Stimulated activated naive CD8-positive, alpha-beta T cell treated with anti-CD3 and anti-CD28 coated beads, Interleukin-15, Interleukin-2, amounts not matched to agents 100 U/mL and 50 U/mL, for 24 hours (primary cell): ENCODE data around the gene SCFD1.
"Not testable (repeated sequence)": the region's sequence is repeated elsewhere in the genome, so short reads cannot be mapped to it uniquely, and the experiment has no call there.

ENCODE experiments used
- ATAC-seq: fragments of 150-1000 bp; cut with Tn5 transposase; one replicate; pipeline ENCODE4 v1.10.0; 2021
- DNase-seq: peaks from one replicate; pipeline ENCODE4 v3.0.0; 2021

The SCFD1 gene

DNA sequence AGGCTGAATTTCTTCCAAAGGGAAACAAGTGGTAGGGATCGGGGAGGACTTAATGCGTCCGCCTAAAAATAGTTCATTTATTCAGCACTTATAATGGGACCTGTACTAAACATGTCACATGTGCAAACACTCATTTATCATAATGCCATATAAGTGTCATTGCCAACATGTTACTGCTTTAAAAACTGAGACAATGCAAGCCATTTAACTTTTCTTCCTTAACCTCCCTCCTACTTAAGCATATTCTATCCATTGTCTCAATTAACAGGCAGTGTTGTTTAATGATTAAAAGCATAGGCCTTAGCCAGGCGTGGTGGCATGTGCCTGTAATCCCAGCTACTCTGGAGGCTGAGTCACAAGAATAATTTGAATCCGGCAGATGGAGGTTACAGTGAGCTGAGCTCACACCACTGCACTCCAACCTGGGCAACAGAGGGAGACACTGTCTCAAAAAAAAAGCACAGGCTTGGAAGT lies 13.5 kb upstream of the SCFD1 start:
- DNase-seq (no peak), ATAC-seq (no peak)

DNA sequence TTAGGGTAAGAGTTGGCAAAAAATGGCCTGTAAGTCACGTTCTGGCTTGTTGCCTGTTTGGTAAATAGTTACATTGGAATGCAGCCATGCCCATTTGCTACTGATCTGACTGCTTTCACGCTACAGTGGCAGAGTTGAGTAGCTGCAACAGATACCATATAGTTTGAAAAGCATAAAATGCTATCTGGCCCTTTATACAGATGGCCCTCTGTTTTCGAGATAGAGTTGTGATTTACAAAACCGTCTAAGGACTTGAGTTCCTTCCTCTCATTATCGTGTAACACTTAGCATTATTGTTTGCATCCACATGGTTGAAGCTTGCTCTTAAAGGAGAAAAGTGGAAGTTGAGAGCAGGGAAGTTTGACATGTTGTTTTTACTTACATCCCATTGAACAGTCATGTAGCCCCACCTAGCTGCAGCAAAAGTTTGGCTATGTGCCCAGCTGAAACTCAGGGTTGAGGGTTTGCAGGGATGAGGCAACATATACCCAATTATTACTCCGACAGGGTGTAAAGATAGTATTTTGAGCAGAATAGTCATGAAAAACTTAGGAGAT lies 11.3 kb upstream of the SCFD1 start:
- ATAC-seq (no peak), DNase-seq (no peak)

DNA sequence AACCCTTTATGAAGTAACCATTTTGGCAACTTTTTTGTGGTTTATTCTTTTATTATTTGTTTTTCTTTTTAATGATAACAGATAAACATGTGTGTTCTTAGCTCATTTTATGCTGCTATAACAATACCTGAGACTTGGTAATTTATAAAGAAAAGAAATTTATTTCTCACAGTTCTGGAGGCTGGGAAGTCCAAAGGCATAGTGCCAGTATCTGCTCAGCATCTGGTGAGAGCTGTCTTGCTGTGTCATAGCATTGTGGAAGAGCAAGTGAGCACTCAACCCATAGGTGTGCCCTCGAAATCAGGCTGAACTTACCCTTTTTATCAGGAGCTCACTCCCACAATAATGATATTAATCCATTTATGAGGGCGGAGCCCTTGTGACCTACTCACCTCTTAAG lies 8.0 kb upstream of the SCFD1 start:
- ATAC-seq (no peak), DNase-seq (no peak)

DNA sequence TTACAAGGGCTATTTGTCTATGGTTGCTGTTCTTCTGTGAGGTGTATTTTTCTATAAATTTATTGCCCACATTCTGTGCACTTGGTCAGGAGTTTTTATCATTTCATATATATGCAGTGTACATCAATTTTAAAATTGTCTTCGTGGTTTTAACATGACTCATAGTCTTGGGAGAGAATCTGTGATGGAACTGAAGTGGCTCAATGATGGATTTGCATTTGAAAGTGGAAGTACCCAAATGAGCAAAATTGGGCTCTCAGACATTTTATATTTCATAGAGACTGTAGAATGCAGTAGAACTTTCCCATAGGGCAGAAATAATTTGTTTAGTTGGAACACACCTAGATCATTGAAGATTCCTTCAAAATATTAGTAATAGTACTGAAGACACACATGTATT lies 1.9 kb upstream of the SCFD1 start:
- DNase-seq = no peak
- ATAC-seq = peak; percentile 24

DNA sequence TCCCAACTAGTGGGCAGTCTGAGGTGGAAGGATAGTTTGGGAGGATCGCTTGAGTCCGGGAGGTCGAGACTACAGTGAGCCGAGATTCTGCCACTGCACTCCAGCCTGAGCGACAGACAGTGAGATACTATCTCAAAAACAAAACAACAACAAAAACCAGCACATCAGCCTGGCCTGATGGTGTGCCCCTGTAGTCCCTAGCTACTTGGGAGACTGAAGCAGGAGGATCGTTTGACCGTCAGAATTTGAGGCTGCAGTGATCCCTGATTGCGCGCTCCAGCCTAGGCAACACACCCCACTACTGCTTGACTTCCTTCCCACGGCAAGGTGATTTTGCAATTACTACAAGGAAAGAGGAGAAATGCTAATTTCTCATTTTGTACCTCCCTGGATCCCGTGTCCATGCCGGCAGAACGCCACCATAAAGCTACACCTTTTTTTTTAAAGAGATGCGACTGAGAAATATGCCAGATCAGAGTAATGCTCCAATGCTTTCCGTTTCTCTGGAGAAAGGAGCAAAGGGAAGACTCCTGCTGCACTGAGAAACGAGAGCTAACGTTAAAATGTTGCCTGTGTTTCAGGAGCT lies 672 bp upstream of the SCFD1 start:
- peak; percentile 16 for DNase-seq
- no peak for ATAC-seq

DNA sequence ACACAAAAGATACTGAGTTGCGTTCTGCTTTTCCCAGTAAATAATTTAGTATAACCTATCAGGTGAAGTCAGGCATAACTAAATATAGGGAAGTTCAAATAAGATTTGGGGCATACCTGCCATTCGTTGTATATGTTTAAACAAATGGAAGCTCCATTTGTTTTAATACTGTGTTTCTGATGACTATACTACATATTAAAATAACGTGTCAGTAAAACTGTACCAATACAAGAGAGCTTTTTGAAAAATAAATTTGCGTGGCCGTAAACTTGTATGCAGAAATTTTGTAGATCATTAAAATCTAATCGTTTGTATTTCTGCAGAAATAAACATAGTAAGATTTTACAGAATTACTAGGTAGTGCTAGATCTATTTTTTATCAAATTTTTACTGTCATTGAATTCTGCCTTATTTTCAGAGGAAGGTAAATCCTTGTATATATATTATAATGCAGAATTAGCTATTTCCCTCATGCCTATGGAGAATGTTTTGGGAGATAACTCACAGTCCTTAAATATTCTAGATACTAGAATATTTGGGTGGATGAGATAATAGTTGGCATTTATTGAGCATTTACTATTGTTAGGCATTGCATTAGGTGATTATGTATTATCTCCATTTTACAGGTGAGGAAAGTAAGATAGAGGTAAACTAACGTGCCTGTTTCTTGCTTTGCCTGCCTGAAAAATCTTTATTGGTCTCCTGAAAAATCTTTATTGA lies 1.5 kb downstream of the SCFD1 start:
- no peak for DNase-seq
- no peak for ATAC-seq

DNA sequence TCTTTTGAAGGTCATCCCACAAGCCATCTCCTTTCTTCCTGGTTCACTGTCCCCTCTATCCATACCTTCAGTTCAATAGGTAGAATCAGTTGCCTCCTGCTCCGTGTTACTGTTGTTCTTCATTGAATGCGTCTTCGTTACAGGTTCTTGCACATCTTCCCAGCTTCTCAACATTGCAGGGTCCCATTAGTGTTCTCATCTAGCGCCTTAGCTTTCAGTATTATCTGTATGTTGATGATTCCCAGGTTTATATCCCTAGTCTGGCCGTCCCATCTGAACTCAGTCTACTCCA lies 2.0 kb downstream of the SCFD1 start:
- DNase-seq (no peak), ATAC-seq (no peak)

DNA sequence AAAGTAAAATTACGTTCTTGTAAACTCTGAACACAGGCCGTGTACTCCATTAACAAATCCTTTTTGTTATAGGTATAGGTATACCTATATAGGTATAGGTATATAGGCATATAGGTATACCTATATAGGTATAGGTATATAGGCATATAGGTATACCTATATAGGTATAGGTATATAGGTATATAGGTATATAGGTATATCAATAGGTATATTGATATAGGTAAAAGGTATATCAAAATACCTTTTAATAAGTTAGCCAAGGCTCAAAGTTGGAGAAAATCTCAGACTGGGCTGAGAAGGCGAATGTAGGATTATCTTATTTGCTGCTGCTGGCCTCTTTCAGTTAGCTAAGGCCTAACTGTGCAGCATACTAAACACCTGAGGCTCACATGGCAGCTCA lies 3.4 kb downstream of the SCFD1 start:
- no peak for ATAC-seq
- DNase-seq = no peak

DNA sequence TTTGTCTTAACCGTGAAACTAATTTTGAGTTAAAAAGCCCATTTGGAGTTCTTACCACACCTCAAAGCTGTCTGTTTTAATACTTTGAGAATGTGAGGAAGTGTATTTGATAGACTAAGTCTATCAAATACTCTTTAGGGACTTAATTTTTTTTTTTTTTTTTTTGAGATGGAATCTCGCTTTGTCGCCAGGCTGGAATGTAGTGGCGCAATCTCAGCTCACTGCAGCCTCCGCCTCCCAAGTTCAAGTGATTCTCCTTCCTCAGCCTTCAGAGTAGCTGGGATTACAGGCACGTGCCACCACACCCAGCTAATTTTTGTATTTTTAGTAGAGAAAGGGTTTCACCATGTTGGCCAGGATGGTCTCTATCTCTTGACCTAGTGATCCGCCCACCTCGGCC lies 7.3 kb downstream of the SCFD1 start:
- ATAC-seq, DNase-seq: not testable (repeated sequence)

DNA sequence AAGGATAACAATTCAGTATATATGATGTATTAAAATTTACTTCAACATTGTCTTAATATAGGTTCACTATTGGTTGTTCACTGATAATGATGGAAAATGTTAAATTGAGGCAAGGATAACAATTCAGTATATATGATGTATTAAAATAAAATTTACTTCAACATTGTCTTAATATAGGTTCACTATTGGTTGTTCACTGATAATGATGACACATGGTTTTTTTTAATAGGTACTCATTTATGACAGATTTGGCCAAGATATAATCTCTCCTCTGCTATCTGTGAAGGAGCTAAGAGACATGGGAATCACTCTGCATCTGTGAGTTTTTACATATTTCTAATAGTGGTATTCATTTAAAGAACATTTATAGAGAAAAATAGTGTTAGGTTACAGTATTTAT lies 8.1 kb downstream of the SCFD1 start:
- DNase-seq (no peak), ATAC-seq (no peak)

DNA sequence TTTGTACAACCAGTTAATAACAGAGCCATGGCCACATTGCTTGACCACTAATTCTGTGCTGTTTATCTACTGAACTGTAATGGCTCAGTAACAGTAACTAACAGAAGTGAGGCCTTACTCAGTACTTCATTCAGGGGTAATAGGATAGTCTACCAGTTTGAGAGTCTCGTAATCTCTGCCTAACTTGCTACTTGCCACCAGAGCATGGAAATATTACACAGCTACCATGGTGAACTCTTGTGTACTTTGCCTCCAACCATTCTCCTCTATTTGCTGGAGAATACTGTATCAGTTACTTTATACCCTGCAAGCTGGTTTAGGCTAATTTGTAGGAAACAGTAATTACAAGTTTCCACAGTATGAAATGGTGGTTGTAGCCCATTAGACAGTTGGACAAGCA lies 10.6 kb downstream of the SCFD1 start:
- DNase-seq (no peak), ATAC-seq (no peak)

DNA sequence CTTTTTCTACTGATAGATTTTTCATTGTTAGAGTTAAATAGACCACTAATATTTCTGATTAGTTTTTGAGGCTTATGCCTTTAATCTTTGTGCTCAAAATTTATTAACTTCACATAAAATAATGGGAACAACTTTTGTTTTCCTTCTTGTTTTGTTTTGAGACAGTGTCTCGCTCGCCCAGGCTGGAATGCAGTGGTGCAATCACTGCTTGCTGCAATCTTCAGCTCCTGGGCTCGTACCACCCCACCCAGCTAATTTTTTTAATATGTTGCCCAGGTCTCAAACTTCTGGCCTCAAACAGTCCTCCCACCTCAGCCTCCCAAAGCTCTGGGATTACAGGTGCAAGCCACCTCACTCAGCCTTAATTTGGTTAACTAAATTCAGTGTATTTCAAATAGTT lies 16.8 kb downstream of the SCFD1 start:
- no peak for DNase-seq

DNA sequence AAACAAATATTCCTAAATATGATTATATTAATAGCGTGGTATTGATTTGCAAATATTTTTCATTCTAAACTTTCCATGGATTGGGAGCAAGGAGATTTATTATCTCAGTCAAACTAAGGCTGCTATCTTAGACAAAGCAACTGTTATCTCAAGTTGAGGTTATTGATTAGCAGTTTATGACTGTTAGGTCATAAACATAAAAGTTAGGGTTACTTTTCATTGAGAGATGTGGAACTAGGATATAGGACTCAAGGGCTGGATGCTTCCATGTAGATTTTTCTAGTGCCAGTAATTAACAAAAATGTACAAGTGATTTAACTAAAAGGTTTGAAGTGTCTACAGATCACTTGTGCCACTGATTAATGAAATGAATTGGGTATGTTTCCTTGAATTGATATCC lies 19.1 kb downstream of the SCFD1 start:
- no peak for ATAC-seq
- DNase-seq = no peak

More for the DNA sequence above, 16.8 kb downstream of the SCFD1 start:
- no peak for ATAC-seq

DNA sequence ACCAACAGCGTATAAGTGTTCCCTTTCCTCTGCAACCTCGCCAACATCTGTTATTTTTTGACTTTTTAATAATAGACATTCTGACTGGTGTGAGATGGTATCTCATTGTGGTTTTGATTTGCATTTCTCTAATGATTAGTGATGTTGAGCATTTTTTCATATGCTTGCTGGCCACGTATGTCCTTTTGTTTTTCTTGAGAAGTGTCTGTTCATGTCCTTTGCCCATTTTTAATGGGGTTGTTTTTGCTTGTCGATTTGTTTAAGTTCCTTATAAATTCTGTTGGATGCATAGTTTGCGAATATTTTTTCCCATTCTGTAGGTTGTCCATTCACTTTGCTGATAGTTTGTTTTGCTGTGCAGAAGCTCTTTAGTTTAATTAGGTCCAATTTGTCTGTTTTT lies 22.3 kb downstream of the SCFD1 start:
- ATAC-seq, DNase-seq: not testable (repeated sequence)

DNA sequence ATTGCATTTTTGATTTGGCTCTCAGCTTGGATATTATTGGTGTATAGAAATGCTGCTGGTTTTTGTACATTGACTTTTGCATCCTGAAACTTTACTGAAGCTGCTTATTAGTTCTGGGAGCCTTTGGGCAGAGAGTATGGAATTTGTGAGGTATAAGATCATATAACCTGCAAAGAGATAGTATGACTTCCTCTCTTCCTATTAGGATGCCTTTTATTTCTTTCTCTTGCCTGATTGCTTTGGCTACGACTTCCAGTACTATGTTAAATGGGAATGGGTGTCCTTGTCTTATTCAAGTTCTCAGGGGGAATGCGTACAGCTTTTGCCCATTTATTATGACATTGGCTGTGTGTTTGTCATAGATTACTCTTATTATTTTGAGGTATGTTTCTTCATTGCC lies 23.5 kb downstream of the SCFD1 start:
- DNase-seq (no peak), ATAC-seq (no peak)

DNA sequence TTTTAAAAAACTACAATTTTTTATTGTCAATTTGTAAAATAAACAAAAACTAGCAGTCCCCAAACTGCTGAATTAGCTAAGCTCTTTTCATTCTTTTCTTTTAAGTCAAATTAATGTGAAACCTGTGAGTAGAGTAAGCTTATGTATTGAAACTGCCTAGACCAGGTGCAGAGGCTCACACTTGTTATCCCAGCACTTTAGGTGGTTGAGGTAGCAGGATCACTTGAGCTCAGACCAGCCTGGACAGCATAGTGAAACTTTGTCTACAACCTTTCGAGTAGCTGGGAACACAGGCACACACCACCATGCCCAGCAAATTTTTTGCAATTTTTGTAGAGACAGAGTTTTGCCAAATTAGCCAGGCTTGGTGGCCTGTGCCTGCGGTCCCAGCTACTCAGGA lies 26.4 kb downstream of the SCFD1 start:
- DNase-seq (no peak), ATAC-seq (no peak)

DNA sequence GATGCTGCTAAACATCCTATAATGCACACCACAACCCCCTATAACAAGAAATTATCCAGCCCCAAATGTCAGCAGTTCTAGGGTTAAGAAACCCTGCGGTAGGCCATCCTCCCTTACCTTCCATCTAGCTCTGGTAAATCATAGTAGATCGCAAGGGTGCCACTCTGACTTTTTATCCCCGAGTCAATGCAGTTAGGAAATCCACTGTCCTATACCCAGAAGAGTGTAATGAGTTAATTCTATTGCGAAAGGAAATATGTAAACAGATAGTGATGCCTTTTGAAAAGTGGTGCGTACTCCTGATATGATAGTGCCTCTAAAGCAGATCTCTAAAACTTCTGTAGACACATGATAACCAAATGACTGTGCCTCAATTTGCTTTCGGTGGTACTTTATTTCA lies 29.8 kb downstream of the SCFD1 start:
- ATAC-seq (no peak), DNase-seq (no peak)

DNA sequence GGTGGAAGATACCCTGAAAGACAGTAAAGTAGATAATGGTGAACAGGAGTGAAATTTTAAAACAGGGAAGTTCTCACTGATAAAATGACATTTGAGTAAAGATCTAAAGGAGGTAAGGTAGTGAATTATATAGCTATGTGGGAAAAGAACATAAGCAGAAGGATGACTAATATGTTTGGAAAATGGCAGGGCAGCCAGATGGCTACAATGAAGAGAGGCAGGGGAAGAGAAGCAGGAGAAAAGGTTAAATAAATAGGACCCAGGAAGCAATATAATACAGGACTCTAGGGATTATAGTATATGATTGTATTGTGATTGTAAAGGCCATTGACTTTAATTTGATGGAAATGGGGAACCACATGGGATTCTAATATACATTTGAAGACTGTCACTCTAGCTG lies 33.0 kb downstream of the SCFD1 start:
- ATAC-seq = no peak
- no peak for DNase-seq

DNA sequence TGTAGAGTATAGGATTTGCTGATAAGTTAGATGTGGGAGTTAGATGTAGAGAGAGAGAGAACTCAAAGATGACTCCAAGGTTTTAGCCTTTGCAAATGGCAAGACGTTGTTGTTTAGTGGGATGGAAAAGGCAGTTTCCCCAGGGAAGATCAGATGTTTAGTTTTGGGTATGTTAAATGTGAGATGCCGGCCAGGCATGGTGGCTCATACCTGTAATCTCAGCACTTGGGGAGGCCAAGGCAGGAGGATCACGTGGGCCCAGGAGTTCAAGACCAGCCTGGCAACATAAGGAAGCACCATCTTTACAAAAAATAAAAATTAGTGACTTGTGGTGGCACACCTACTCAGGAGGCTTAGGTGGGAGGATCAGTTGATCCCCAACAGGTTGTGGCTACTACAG lies 33.5 kb downstream of the SCFD1 start:
- DNase-seq (no peak), ATAC-seq (no peak)

DNA sequence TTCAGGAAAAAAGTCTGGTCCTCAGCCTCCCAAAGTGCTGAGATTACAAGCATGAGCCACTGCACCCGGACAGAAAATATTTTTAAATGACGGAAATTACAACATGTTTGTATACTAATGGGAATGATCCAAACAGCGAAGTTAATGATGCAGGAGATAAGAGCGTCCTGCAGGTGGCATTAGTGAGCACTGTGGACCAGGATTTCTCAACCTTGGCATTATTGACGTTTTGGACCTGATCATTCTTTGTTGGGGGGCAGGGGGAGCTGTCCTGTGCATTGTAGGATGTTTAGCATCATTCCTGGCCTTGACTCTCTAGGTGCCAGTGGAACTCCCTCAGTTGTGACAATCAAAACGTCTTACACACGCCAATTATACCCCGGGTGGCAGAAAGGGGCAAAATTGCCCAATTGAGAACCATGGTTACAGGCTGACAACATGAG lies 34.1 kb downstream of the SCFD1 start:
- ATAC-seq = no peak
- DNase-seq = peak; percentile 26

DNA sequence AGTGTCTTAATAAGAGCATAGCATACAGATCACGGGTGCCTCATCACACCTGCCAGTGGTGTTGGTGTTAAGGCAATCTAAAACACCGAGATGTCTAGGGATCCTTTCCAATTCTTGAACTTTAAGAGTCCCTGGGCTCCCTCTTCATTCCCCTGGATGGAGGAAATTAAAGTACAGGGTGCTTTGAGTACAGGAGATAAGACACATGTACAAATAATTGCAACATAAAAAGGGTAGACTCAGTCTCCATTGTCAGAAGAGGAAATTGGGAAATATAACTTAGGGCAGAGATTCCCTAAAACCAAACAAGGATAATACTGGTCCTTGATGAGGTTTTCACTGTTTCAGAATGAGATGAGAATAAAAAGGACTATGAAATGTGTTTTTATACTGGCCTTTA lies 34.9 kb downstream of the SCFD1 start:
- ATAC-seq = no peak

DNA sequence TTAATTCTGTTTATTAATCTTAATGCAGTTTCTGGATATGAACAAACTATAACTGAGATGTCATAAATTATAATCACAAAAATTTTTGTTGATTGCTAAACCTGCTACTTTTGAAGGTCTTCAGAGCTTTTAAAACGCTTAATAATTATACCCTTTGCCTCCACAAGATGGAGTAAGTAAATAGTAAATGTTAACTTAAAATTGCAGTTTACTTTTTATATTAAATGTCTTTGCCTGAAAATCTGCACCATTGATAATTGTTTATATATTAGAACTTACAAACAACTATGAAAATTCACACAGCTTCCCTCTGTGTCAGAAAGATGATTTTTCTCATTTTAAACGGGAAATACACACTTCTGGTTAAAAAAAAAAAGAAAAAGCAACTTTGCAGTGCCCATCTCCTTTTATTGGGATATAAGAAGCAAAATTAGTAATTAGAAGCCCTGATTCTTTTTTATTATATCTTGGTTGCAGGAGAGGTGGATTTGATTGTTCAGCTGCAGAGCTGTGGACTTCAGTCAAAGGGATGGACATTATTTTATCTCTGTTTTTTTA lies 35.6 kb downstream of the SCFD1 start:
- no peak for DNase-seq

More for the DNA sequence above, 34.9 kb downstream of the SCFD1 start:
- DNase-seq = no peak

DNA sequence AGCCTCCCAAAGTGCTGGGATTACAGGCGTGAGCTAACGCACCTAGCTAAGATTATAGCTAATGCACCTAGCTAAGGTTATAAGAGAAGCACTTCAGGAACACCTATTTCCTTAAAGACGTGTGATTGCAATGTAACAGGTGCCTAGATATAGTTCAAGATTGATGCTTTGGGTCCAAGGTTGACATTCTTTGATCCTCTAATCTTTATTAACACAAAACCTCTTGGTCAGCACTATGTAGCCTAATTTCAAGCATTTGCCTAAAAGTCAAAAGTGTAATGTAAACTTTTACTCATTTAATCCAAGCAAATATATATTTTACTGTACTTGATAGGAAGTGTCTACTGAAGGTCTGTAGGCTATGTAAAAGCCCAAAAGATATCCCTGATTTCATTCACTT lies 36.5 kb downstream of the SCFD1 start:
- DNase-seq (no peak), ATAC-seq (no peak)

More for the DNA sequence above, 35.6 kb downstream of the SCFD1 start:
- no peak for ATAC-seq

DNA sequence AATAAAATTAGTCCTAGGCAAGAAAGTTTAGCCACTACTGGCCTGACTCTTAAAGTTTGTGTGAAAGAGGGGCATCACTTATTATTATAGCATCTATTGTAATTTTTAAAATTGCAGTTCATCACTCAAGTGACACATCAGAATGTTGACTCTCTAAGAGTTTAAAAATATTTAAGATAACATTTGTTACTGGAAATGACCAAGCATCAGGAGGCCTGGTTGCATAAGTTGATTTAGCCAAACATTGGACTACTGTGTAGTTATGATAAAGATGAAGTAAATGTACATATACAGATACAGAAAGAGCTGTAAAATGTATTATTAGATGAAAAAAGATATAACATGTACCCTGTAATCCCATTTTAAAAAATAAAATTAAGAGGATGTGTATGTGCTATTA lies 47.5 kb downstream of the SCFD1 start:
- DNase-seq (no peak), ATAC-seq (no peak)
